ENCODE measurements around the gene KDM2B. TPM values are rescaled to one million over a fixed set of nuclear protein-coding genes. Genes with fewer than 3 reads are reported as not detected.

The KDM2B gene
- total and polyA plus RNA-seq, 2 of the 8 experiments (the other 6 are each of a cell fraction or from before 2014, with no cell fraction given) = 111 to 162 TPM

DNA sequence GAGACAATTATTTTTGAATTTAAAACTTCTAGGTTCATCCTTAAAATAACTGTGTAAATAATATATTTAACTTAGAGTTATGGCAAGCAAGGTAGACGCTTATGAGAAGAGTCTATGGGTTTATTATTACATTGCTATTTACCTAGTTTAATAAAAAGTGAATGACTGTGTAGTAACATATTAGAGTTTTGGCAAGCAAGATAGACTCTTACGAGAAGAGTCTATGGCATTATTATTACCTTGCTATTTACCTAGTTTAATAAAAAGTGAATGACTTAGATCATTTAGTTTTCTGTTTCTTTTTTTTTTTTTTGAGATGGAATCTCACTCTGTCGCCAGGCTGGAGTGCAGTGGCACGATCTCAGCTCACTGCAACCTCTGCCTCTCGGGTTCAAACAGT is 177.1 kb downstream of the KDM2B start:
- POLR2A ChIA-PET (ENCODE audit: partially characterized antibody) = no interaction called here
- FAIRE-seq = no peak

More for the DNA sequence above, 177.1 kb downstream of the KDM2B start:
- no peak overlapping the region for H4K91ac ChIP-seq (replicated peaks; ENCODE audit: insufficient read length, low read length)
- CTCF ChIA-PET (ENCODE audit: partially characterized antibody) = no interaction called here
- H3K56ac ChIP-seq (replicated peaks; ENCODE audit: insufficient read length, low read depth, low read length) = no peak overlapping the region
- H4K20me1 ChIP-seq (replicated peaks in 1 of 2; ENCODE audit: control insufficient read depth in 1 of 2, insufficient read depth in 2 of 2, low read length in 2 of 2) = peaks cover 0 to 3% of the 10 kb centered on the region in 2 experiments
- no peak overlapping the region for H2AK5ac ChIP-seq (ENCODE audit: low read depth, low read length)
- H3K36me3 ChIP-seq (ENCODE audit: control insufficient read depth in 2 of 4, insufficient read depth in 4 of 4, low read length in 3 of 4) = peaks cover 0 to 14% (median 9%) of the 10 kb centered on the region in 4 experiments; a peak in 6 of 8 replicates
- H2BK120ac ChIP-seq (replicated peaks; ENCODE audit: low read depth, low read length) = no peak overlapping the region
- H3K27ac ChIP-seq (ENCODE audit: low read depth, low read length) = no peak overlapping the region
- H2BK5ac ChIP-seq (ENCODE audit: low read depth, low read length) = no peak overlapping the region
- H2AFZ ChIP-seq (ENCODE audit: low read length) = no peak overlapping the region
- H4K8ac ChIP-seq (ENCODE audit: extremely low read depth, insufficient read depth, low read length) = no peak overlapping the region
- H2BK15ac ChIP-seq (ENCODE audit: low read length) = no peak overlapping the region
- 94% methylated on average over 5 of the region's 5 CpGs; no CpG with 5 or more reads in 1 of the 2 experiments for whole genome bisulfite sequencing, 2 experiments (ENCODE audit: extremely low coverage in 1 of 2, insufficient coverage in 1 of 2, insufficient read length in 1 of 2, insufficient replicate concordance in 2 of 2, low coverage in 1 of 2, low lambda C conversion rate in 2 of 2, missing lambda C conversion rate in 1 of 2)
- no peak overlapping the region for H2BK12ac ChIP-seq (ENCODE audit: low read depth, low read length)
- peaks cover 0 to 4% (median under 1%) of the 10 kb centered on the region in 4 experiments; a peak in 1 of 7 replicates for H3K4me1 ChIP-seq (replicated peaks in 1 of 4; ENCODE audit: control insufficient read depth in 3 of 4, insufficient read depth in 4 of 4, low read length in 3 of 4)
- H4K5ac ChIP-seq (ENCODE audit: insufficient read length, low read depth, low read length) = no peak overlapping the region
- H3K27me3 ChIP-seq (replicated peaks in 1 of 4; ENCODE audit: control insufficient read depth in 3 of 4, extremely low read depth in 1 of 4, insufficient read depth in 3 of 4, low read length in 3 of 4) = no peaks in the 10 kb centered on the region
- H3K14ac ChIP-seq (ENCODE audit: insufficient read length) = no peak overlapping the region
- no peak overlapping the region for H3K4ac ChIP-seq (replicated peaks; ENCODE audit: insufficient read length, low read depth, low read length)
- H3K23ac ChIP-seq (ENCODE audit: insufficient read length) = no peak overlapping the region
- H3K9me3 ChIP-seq (ENCODE audit: insufficient read depth in 2 of 2, low read depth in 1 of 2, low read length in 1 of 2) = no peaks in the 10 kb centered on the region
- peaks cover 7% of the 10 kb centered on the region for H3K79me1 ChIP-seq (ENCODE audit: low read depth, low read length)
- peaks cover 4 to 58% of the 10 kb centered on the region in 2 experiments; a peak in 3 of 4 replicates for H3K79me2 ChIP-seq (ENCODE audit: control insufficient read depth in 1 of 2, insufficient read depth in 2 of 2, low read length in 2 of 2)
- H3K4me3 ChIP-seq (ENCODE audit: extremely low read depth in 1 of 4, insufficient read depth in 2 of 4, low read depth in 3 of 4, low read length in 4 of 4) = no peak overlapping the region
- no peak overlapping the region for H2BK20ac ChIP-seq (ENCODE audit: low read length)
- no peak for DNase-seq (ENCODE audit: low read depth in 1 of 2, low spot score in 2 of 2)
- no peak overlapping the region for H3K4me2 ChIP-seq (ENCODE audit: insufficient read depth in 1 of 2, low read depth in 2 of 2, low read length in 2 of 2)
- no peak overlapping the region for H3K9ac ChIP-seq (replicated peaks in 1 of 4; ENCODE audit: extremely low read depth in 1 of 4, low read depth in 3 of 4, low read length in 3 of 4)
- TF ChIP-seq CBX5 (IDR thresholded peaks at IDR 0.05; ENCODE audit: low read depth, low read length) (no peak), SAP30 (IDR thresholded peaks at IDR 0.05; ENCODE audit: insufficient read depth, insufficient replicate concordance, low read length) (no peak), RAD21 (IDR thresholded peaks at IDR 0.05 in 1 of 2, conservative IDR thresholded peaks at IDR 0.05 in 1 of 2; ENCODE audit: low read depth in 2 of 2, low read length in 2 of 2) (no peak), NANOG (IDR thresholded peaks at IDR 0.05; ENCODE audit: insufficient read depth, low read depth, low read length, poor library complexity, severe bottlenecking) (no peak), EZH2 (IDR thresholded peaks at IDR 0.05; ENCODE audit: low read depth, low read length, severe bottlenecking) (no peak), TEAD4 (IDR thresholded peaks at IDR 0.05; ENCODE audit: low read depth, low read length) (no peak), CHD2 (IDR thresholded peaks at IDR 0.05; ENCODE audit: low read length) (no peak), PHF8 (conservative IDR thresholded peaks at IDR 0.05; ENCODE audit: low read depth, low read length) (no peak), SRF (IDR thresholded peaks at IDR 0.05; ENCODE audit: low read depth, low read length) (no peak), HDAC6 (IDR thresholded peaks at IDR 0.05; ENCODE audit: low read depth, low read length) (no peak), SIX5 (IDR thresholded peaks at IDR 0.05; ENCODE audit: low read depth, low read length) (no peak), GTF2F1 (IDR thresholded peaks at IDR 0.05; ENCODE audit: borderline replicate concordance, low read depth, low read length) (no peak)
- no peak overlapping the region for H3K18ac ChIP-seq (ENCODE audit: extremely low read depth, low read length)
- H3K23me2 ChIP-seq (ENCODE audit: low read depth, low read length) = peaks cover 8% of the 10 kb centered on the region
